ENCODE data around the gene RCN2.

The RCN2 gene

GRCh38 chr15:76976572-76977270, 45.2 kb downstream of the RCN2 start:
- peak; percentile 33 for DNase-seq

- no peak for DNase-seq
These were observed 47.2 kb downstream of the RCN2 start for GRCh38 chr15:76978522-76979330.

DNA sequence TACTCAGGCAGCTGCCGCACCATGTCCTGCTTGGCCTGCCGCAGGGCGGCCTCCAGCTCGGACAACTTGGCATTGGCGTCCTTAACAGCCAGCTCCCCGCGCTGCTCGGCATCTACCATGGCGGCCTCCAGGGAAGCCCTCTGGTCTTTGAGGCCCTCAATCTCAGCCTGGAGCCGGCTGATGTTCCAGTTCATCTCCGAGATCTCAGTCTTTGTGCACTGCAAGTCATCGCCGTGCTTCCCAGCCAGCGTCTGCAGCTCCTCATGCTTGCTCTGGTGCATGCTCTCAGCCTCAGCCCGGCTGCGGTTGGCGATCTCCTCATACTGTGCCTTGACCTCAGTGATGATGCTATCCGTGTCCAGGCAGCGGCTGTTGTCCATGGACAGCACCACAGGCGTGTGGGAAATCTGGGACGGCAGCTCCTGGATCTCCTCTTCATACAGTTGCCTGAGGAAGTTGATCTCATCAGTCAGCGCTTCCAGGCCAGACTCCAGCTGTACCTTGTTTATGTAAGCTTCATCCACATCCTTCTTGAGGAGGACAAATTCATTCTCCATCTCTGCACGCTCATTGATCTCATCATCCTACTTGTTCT, 47.9 kb downstream of the RCN2 start:
- DNase-seq, result no peak

DNA sequence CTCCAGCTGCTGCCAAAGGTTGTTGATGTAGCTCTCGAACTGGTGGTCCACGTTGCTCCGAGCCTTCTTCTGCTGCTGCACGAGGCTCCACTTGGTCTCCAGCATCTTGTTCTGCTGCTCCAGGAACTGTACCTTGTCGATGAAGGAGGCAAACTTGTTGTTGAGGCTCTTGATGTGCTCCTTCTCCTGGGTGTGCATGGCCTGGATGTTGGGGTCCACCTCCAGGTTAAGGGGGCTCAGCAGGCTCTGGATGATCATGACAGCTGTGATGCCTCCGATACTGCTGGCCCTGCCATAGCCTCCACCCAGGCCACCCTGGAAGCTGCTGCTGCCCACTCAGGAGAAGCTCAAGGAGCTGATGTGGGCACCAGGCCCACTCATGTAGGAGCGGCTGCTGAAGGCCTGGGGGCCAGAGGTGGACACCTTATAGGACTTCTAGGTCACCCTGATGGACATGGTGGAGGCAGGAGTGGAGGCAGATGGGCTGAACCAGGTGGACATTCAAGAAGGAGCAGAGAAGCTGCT, 48.5 kb downstream of the RCN2 start:
- DNase-seq, result no peak

DNA sequence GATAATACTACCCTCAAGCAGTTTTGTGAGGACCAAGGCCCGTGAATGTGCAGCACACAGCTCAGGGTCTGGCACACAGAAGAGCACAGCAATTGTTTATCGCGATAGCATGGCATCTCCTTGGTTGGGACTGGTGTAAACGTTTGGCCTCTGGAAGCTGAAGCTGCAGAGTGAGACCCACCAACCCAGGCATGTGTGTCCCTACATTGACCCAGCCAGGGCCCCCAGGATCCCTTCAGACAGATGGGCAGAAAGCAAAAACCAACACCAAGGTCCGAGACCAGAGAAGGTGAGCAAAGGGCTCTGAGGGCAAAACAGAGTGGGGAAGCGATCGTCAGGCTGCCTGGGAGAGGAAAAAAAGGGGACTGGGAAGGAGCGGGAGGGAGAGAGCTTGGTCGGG, 50.8 kb downstream of the RCN2 start:
- DNase-seq, result no peak

DNA sequence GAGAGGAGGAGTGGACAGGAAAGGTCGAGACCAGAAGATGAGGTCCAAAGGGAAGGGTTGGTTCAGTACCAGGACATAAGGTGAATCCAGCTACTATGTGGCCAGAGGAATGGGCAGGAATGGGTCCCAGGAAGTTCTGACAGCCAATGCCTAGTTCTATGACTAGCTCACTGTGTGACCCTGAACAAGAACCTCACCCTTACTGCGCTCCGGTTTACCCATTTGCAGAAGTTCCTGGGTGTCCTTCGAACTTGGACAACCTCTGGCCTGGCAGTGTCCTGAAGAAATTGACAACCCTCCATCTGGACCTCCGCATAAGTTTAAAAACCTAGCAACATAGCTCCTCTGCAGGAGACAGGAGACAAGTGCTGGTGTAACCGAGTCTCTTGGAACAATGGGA, 51.2 kb downstream of the RCN2 start:
- no peak for DNase-seq

DNA sequence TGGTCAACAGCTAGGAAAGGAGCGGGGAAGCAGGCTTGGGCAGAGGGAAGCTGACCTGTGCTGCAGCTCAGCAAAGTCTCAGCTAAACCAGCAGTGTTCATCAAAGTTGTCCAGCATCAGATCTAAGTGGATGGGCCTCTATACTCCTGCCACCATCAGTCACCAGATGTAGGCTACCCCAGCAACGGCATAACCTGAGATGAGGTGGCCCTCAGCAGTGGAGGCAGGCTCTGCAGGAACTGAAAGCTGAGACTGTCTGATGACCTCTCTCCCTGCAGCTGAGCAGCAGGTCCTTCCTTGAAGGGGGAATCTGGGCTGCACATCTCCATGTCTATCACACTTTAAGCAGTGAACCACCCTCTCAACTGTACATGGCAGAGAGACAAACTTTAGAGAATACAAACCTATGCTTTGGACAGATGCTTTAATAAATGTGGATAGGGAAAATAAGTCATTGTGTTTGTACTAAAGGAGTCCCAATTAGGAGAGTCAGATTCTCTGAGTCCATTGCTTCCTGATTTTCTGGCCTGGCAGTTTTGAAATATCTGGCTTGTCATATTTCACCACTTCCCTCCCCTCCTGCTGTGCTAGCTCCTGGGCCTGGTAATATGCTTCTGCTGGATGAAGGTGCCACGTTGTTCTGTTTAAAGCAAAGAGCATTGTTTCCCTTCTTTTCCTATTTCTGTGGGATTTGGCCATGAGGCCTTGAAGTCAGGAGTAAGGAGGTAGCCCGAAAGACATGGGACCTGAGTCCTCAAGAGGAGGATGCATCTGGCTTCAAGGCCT, 52.2 kb downstream of the RCN2 start:
- DNase-seq, result no peak

DNA sequence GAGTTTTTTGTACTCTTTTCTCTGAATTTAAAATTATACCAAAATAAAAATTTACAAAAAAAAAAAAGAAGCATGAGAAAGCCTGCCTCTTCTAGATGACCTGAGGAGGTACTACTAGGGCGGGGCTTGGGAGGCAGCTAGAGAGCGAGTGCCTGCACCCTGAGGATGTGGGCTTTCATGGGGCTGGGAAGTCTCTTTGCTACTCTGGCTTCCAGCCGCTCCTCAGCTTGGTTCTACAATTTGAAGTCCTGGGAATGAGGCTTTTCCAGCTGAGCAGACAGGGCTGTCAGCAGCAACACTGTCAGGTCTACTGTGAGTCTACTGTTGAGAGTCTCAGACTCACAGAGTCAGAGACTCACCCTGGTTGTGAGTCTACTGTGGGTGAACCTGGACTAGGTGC, 55.2 kb downstream of the RCN2 start:
- peak; percentile 28 for DNase-seq

DNA sequence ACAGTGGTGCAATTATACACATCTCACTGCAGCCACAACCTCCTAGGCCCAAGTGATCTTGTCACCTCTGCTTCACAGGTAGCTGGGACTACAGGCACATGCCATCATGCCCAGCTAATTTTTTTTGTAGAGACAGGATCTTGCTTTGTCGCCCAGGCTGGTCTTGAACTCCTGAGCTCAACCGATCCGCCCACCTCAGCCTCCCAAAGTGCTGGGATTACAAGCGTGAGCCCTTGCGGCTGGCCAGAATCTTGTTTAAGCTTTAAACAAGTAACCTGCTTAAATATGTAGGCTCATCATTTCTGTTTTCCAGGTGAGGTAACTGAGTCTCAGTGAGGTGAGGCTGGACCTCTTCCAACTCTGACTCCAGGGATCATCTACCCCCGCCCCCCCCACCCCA, 55.7 kb downstream of the RCN2 start:
- DNase-seq, result no peak

DNA sequence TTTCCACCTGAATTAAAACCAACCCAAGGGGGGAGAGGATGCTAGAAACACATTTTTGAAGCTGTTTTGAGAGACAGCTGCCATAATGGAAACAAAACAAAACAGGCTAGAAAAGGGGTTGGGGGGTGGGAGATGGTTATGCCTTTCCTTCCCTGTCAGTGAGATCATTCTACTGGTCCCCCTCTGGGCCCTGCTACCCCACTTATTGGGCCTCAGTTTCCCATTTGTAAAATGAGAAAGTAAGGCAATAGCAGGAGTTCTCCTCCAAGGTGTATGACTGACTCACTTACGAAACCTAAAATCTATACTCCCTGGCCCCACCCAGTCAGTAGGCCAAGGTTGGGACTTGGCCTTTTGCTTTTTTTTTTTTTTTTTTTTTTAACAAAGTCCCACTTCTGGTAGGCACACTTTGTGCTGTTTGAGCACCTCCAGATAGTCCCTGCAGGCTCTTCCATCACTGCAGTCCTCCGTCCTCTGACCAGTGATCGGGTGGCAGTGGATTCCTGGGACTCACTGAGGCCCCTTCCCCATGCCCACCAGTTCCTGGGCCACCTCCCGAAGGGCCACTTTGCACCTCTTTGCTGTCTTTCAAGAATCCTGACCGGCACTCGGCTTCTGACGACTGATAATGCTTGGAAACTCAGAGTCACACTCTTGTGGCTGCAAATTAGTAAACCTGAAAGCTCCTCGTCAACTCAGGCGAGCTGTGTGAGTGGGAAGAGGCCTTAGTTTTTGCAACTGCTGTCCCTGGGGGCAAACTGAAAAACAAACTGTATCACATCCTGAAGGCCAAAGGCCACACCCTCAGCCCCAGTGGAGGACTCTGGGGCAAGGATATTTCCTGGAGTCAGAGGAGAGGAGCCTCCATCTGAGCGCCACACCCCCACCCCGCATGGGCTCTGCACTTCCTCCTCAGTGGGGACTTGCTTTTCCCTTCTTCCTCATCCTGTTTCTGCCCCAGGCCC, 56.6 kb downstream of the RCN2 start:
- DNase-seq, result peak; percentile 87

DNA sequence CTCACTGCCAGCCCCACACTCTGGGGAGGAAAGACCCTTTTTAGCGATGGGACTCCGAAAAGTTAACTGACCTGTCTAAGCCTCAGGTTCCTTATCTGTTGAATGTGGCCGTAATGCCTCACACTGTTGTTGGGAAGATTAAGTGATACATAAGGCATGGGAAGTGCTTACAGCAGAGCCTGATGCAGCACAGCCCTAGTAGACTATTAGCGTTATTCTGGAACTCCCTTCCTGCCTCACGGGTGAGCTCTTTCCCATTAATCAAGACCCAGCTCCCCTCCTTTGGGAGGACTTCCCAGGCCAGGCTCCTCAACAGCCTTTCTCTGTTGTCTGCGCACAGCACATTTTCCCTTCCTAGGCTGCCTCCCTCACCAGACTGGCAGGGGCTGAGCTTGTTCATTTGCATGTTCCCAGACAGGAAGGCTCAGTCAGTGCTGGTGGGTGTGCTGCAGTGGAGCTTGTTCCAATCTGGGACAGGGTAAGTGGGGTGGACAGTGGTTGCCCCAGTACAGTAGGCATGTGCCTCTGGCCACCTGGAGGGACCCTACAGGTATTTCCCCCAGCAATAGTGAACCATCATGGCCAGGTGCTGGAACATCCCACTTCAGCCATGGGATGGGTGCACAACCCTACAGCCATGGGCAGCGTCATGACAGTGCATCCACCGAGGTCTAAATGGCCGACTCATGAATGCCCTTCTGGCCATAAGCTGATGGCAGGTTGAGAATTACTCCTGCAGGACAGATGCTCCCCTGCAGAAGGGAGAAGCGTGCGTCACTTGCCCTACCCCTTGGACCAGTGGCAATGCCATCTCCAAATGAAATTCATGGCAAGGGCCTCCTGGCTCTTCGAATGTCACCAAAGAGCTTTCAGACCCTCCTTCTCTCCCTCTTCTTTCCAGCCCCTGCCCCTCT, 57.6 kb downstream of the RCN2 start:
- DNase-seq, result peak; percentile 34

DNA sequence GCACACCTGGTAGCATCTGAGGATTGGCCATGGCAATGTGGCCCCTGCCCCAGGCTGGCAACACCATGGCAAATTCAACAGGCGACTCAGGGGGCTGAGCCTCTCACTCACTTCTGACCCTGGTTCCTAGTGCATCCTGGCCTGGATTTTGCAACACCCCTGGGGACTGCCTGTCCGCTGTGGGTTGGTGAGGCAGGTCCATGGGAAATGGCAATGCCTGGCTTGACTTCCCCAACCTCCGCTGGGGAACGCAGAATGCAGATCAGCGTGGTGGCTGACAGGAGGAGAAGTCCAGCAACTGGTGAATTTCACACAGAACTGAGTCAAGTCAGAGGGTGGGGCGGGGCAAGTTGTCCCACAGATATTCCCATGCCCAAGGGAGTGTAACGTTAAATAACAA, 59.5 kb downstream of the RCN2 start:
- DNase-seq, result no peak

- no peak for DNase-seq
These were observed 60.4 kb downstream of the RCN2 start for GRCh38 chr15:76991741-76992645.

DNA sequence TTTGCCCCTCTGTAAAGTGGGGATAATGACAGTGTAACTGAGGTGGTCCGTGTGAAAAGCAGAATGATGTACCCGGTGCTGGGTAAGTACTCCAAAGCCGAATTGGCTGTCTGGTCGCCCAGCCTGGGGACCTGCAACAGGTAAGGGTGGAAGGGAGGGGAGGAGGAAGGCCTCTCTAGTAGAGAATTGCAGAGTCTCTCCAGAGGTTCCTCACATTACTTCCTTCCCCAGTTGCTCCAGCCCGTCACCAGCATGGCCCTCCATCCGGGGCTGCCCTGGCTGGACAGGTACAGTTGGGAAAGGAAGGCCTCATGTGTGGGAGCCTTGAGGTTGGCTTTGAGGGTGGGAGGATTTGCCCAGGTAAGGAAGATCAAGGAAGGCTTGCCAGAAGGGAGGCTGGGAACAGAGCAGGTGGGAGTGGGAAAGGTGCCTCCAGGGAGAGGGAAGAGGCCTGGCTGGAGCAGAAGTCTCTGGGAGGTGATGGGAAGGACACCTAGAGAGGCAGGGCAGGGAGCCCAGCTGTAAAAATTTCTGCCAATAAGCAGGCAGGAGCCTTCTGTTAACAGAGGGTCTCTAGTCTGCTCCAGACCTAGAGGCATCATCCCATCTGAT, 61.7 kb downstream of the RCN2 start:
- DNase-seq, result no peak

GRCh38 chr15:76994001-76994400, 62.5 kb downstream of the RCN2 start:
- peak; percentile 83 for DNase-seq

- no peak for DNase-seq
These were observed 62.9 kb downstream of the RCN2 start for GRCh38 chr15:76994496-76994895.

- DNase-seq, result peak; percentile 79
These were observed 63.7 kb downstream of the RCN2 start, which contains the start of gene PSTPIP1 for GRCh38 chr15:76994971-76995945. Gene PSTPIP1 (plus strand): TSS chr15:76995126. CDS start chr15:76995574, 448 bp downstream.

- DNase-seq, result no peak
These were observed 64.6 kb downstream of the RCN2 start for GRCh38 chr15:76996076-76996525.
